ENCODE data around the gene IL1A.

Gene IL1A

DNA sequence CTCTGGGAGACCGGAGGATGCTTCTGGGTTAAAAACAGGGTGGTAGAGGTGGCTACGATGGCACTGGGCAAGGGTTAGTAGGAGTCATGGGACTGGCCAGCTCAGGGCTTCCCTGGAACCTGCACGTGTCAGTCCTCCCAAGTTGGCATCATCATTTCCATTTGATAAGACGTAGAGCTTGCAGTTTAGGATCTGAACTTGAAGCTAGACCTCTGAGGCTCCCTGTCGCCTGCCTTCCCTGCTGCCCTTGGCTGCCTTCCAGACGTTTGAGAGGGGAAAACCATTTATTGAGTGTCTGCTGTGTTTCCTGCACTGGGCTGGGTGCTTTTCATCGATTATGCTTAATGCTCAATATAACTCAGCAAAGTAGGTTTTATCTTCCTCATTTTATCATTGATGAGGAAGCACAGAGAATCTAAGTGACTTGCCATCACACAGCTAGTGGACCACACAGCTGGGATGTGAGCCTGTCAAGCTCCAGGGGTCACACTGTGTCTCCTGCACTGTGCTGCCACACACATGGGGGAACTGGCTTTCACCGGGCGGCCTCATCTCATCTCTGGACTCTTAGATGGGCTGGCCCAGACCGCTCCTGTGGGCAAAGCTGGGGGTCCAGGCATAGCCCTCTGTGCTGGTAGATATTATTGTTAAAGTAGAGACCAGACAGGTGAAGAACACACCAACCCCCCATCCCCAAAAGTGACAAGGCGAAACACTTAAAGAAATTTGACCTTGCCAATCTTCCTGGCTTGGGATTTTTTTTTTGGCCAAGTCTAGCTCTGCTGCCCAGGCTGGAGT lies 55.7 kb downstream of the IL1A start:
- Histone ChIP-seq H3K4me1 (peaks cover 5% of the 10 kb centered on the region), H3K9me3 (ENCODE audit: control insufficient read depth, low read length) (no peaks in the 10 kb centered on the region), H3K4me2 (ENCODE audit: low read length) (no peak overlapping the region), H3K9ac (no peak overlapping the region), H3K4me3 (ENCODE audit: low read depth, low read length) (no peak overlapping the region), H3K79me2 (no peaks in the 10 kb centered on the region), H3K27me3 (ENCODE audit: control insufficient read depth, insufficient read depth, low read length) (no peaks in the 10 kb centered on the region), H2AFZ (no peak overlapping the region), H3K36me3 (ENCODE audit: control insufficient read depth, insufficient read depth, low read length) (no peaks in the 10 kb centered on the region), H3K27ac (no peak overlapping the region)
- TF ChIP-seq, protein P1, sequence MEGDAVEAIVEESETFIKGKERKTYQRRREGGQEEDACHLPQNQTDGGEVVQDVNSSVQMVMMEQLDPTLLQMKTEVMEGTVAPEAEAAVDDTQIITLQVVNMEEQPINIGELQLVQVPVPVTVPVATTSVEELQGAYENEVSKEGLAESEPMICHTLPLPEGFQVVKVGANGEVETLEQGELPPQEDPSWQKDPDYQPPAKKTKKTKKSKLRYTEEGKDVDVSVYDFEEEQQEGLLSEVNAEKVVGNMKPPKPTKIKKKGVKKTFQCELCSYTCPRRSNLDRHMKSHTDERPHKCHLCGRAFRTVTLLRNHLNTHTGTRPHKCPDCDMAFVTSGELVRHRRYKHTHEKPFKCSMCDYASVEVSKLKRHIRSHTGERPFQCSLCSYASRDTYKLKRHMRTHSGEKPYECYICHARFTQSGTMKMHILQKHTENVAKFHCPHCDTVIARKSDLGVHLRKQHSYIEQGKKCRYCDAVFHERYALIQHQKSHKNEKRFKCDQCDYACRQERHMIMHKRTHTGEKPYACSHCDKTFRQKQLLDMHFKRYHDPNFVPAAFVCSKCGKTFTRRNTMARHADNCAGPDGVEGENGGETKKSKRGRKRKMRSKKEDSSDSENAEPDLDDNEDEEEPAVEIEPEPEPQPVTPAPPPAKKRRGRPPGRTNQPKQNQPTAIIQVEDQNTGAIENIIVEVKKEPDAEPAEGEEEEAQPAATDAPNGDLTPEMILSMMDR (IDR thresholded peaks at IDR 0.05) = no peak

DNA sequence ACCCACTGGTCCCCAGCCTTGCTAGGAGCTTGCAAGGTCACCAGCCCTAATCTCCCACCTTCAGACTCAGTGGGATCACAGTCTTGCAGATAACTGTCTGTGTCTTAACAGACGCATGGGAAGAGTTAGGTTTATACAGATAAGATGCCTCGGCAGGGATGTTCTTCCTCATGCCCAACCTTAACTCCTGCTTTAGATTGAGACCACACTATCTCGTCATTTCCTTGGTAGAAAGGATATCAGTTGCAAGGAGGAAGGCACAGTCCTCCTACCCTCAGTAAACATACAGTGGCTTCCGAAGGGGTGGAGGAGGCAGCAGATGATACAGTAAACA lies 56.3 kb downstream of the IL1A start:
- Histone ChIP-seq H3K79me2 (no peaks in the 10 kb centered on the region), H3K27me3 (ENCODE audit: control insufficient read depth, insufficient read depth, low read length) (no peaks in the 10 kb centered on the region), H3K27ac (no peak overlapping the region), H3K36me3 (ENCODE audit: control insufficient read depth, insufficient read depth, low read length) (no peaks in the 10 kb centered on the region), H3K9ac (no peak overlapping the region), H3K4me2 (ENCODE audit: low read length) (no peak overlapping the region), H3K9me3 (ENCODE audit: control insufficient read depth, low read length) (no peaks in the 10 kb centered on the region), H3K4me3 (ENCODE audit: low read depth, low read length) (no peak overlapping the region), H2AFZ (no peak overlapping the region), H3K4me1 (peaks cover 5% of the 10 kb centered on the region)
- TF ChIP-seq, protein P1 (IDR thresholded peaks at IDR 0.05) = no peak

DNA sequence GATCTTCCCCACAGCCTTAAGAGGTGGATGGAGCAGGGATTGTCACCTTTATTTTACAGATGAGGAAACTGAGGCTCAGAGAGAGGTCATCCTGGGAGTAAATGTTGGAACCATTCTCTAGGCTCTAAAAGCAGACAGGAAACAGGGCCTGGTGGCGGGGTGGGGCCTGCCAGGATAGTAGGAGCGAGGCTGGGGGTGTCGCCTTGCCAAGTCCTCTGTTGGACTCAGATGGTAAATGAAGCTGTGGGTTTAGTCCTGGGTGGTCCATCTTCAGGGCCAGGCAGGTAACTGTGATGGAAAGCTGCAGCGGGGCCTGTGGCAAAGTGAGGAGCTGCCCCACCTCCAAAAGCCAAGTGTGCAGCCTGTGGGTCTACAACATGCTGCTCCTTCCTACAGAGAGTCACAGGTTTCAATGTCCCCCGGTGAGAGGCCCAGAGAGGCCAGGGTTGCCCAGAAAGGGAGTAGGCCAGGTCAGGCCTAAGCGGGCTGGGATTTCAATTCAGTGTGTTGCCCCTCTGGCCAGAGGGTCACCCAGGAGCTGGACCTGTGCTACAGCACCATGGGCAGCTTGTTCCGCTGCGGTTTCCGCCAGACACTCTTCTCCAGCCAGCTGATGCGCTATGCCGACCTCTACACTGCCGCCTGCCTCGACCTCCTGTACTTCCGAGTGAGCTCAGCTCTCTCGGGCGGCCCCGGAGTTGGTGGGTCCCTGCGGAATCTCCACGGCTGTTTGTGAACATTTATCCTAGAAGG lies 56.8 kb downstream of the IL1A start:
- H2AFZ ChIP-seq = no peak overlapping the region
- no peak overlapping the region for H3K4me3 ChIP-seq (ENCODE audit: low read depth, low read length)
- H3K9me3 ChIP-seq (ENCODE audit: control insufficient read depth, low read length) = no peaks in the 10 kb centered on the region
- peaks cover 5% of the 10 kb centered on the region for H3K4me1 ChIP-seq
- TF ChIP-seq, protein P1 (IDR thresholded peaks at IDR 0.05) = no peak
- H3K27me3 ChIP-seq (ENCODE audit: control insufficient read depth, insufficient read depth, low read length) = no peaks in the 10 kb centered on the region
- H3K4me2 ChIP-seq (ENCODE audit: low read length) = no peak overlapping the region
- H3K27ac ChIP-seq = no peak overlapping the region
- H3K79me2 ChIP-seq = no peaks in the 10 kb centered on the region
- no peak overlapping the region for H3K9ac ChIP-seq
- H3K36me3 ChIP-seq (ENCODE audit: control insufficient read depth, insufficient read depth, low read length) = no peaks in the 10 kb centered on the region

DNA sequence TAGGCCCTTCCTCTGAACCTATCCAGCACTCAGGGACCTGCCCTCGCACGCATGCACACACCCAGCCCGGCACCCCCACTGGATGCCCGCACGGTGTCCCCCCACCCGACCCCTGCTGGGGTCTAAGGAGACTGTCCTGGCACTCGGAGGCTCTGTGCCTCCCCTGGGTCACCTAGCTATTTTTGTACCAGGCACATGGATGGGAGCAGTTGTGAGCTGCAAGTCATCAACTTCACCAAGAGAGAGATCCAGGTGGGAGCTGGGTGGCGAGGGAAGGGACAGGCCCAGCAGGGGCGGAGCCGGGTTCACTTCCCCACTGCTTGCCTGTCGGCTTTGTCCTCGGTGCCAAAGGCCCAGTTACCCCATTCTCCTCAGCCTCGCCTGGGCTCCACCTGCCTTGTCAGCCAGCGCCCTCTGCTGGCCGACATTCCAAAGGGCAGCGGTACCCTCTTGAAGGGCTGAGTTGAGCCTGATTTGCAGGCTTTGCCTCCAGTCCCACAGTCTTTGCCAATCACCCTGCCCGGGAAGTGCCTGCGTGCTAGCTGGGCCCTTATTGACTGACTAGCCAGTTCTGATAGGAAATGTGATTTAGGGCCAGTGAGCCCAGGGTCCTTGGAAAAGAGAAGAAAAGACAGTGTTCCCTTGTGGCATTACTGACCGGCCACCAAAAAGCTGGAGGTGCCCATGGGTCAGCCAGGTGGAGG lies 57.7 kb downstream of the IL1A start:
- Histone ChIP-seq H3K79me2 (no peaks in the 10 kb centered on the region), H3K27ac (no peak overlapping the region), H3K4me3 (ENCODE audit: low read depth, low read length) (no peak overlapping the region), H2AFZ (peak overlapping the region; percentile 83), H3K4me2 (ENCODE audit: low read length) (no peak overlapping the region), H3K9ac (no peak overlapping the region), H3K36me3 (ENCODE audit: control insufficient read depth, insufficient read depth, low read length) (no peaks in the 10 kb centered on the region), H3K9me3 (ENCODE audit: control insufficient read depth, low read length) (no peaks in the 10 kb centered on the region), H3K4me1 (peaks cover 5% of the 10 kb centered on the region), H3K27me3 (ENCODE audit: control insufficient read depth, insufficient read depth, low read length) (no peaks in the 10 kb centered on the region)
- TF ChIP-seq, protein P1 (IDR thresholded peaks at IDR 0.05) = peak; percentile 98

All from parathyroid adenoma (tissue), 2 donors.